ENCODE results near the gene CRTAC1. TPM values are rescaled to one million over a fixed set of nuclear protein-coding genes. Genes with fewer than 3 reads are reported as not detected.

Gene CRTAC1
- total RNA-seq, 1 donor = not detected

DNA sequence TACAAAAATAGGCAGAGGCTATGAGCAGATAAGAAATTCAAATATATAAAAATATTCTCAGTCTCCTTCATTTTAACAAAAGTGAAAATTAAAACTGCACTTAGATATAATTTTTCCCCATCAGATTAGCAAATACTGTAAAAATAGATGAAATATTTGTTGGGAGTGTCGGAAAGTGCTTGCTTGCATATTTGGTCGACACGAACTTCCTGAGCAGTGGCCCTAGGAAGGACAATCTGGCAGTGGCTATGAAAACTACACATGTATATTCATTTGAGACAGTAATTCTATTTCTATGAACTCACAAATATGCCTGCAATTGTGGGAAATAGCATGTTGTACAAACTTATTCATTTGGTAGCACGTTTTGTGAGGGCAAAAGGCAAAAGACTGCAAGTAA, 99.4 kb downstream of the CRTAC1 start:
- H3K4me1 ChIP-seq (ENCODE audit: insufficient read depth, low read length) = no peaks in the 10 kb centered on the region
- H3K36me3 ChIP-seq (ENCODE audit: insufficient read depth, low read length) = no peaks in the 10 kb centered on the region
- H3K4me2 ChIP-seq (ENCODE audit: insufficient read depth, low read length) = no peak overlapping the region
- H2AFZ ChIP-seq (ENCODE audit: low read length) = no peak overlapping the region
- no peaks in the 10 kb centered on the region for H3K9me3 ChIP-seq (ENCODE audit: low read depth, low read length)
- H3K27me3 ChIP-seq (ENCODE audit: insufficient read depth, low read length) = peaks cover 3% of the 10 kb centered on the region
- H3K4me3 ChIP-seq (ENCODE audit: insufficient read depth, low read length) = no peak overlapping the region
- TF ChIP-seq, protein P1, sequence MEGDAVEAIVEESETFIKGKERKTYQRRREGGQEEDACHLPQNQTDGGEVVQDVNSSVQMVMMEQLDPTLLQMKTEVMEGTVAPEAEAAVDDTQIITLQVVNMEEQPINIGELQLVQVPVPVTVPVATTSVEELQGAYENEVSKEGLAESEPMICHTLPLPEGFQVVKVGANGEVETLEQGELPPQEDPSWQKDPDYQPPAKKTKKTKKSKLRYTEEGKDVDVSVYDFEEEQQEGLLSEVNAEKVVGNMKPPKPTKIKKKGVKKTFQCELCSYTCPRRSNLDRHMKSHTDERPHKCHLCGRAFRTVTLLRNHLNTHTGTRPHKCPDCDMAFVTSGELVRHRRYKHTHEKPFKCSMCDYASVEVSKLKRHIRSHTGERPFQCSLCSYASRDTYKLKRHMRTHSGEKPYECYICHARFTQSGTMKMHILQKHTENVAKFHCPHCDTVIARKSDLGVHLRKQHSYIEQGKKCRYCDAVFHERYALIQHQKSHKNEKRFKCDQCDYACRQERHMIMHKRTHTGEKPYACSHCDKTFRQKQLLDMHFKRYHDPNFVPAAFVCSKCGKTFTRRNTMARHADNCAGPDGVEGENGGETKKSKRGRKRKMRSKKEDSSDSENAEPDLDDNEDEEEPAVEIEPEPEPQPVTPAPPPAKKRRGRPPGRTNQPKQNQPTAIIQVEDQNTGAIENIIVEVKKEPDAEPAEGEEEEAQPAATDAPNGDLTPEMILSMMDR (IDR thresholded peaks at IDR 0.05; ENCODE audit: extremely low read depth, low read depth, low read length) = no peak
- DNase-seq (ENCODE audit: insufficient read length, low spot score, missing footprints) = no peak
- no peak overlapping the region for H3K27ac ChIP-seq (ENCODE audit: low read depth, low read length)
- H4K20me1 ChIP-seq (ENCODE audit: insufficient read depth, low read length) = no peaks in the 10 kb centered on the region
- H3K79me2 ChIP-seq (ENCODE audit: insufficient read depth, low read length) = no peaks in the 10 kb centered on the region

DNA sequence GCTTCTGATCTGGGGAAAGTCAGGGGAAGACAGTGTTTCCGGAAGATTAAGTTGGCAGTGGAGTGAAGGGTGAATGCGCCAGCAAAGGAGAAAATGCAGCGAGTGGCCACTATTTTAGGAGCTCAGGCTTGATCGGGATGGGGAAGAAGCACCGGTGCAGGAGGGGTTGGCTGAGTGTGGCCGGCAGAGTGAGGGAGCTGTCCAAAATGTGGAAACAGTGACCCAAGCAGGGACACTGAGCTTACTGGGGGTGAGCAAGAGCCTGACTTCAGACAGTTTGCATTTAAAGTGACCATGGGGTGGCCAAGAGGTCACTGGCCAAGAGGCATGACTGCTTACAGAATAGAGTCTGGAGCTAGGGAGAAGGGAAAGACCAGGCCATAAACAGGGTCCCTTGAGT, 101.5 kb downstream of the CRTAC1 start:
- H3K79me2 ChIP-seq (ENCODE audit: insufficient read depth, low read length) = no peaks in the 10 kb centered on the region
- no peaks in the 10 kb centered on the region for H3K36me3 ChIP-seq (ENCODE audit: insufficient read depth, low read length)
- no peak for DNase-seq (ENCODE audit: insufficient read length, low spot score, missing footprints)
- no peak overlapping the region for H2AFZ ChIP-seq (ENCODE audit: low read length)
- H3K4me3 ChIP-seq (ENCODE audit: insufficient read depth, low read length) = no peak overlapping the region
- no peaks in the 10 kb centered on the region for H4K20me1 ChIP-seq (ENCODE audit: insufficient read depth, low read length)
- H3K4me2 ChIP-seq (ENCODE audit: insufficient read depth, low read length) = no peak overlapping the region
- no peaks in the 10 kb centered on the region for H3K9me3 ChIP-seq (ENCODE audit: low read depth, low read length)
- TF ChIP-seq, protein P1 (IDR thresholded peaks at IDR 0.05; ENCODE audit: extremely low read depth, low read depth, low read length) = no peak
- peaks cover 3% of the 10 kb centered on the region for H3K27me3 ChIP-seq (ENCODE audit: insufficient read depth, low read length)
- H3K4me1 ChIP-seq (ENCODE audit: insufficient read depth, low read length) = no peaks in the 10 kb centered on the region
- H3K27ac ChIP-seq (ENCODE audit: low read depth, low read length) = no peak overlapping the region

DNA sequence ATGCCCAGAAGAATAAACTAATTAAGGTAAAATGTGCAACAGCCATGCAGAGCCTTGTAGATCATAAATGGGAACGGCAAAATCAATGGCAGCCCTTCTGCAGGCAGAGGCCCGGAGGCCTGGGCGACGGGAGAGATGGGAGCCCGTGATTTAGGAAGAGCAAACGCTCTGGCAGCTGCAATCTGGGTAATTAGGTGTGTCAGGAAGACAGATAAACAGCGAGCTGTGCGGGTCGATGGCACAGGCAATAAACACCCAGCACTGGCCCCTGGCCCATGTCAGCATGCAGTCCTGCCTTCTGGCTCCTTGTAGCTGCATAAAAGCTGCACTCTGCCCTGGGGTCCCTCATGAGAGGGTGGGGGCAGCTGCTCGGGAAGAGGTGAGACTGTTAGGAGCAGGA, 102.8 kb downstream of the CRTAC1 start:
- H3K27ac ChIP-seq (ENCODE audit: low read depth, low read length) = no peak overlapping the region
- H3K4me3 ChIP-seq (ENCODE audit: insufficient read depth, low read length) = no peak overlapping the region
- no peaks in the 10 kb centered on the region for H3K9me3 ChIP-seq (ENCODE audit: low read depth, low read length)
- no peak overlapping the region for H3K4me2 ChIP-seq (ENCODE audit: insufficient read depth, low read length)
- TF ChIP-seq, protein P1 (IDR thresholded peaks at IDR 0.05; ENCODE audit: extremely low read depth, low read depth, low read length) = no peak
- H3K27me3 ChIP-seq (ENCODE audit: insufficient read depth, low read length) = peaks cover 3% of the 10 kb centered on the region
- H3K36me3 ChIP-seq (ENCODE audit: insufficient read depth, low read length) = no peaks in the 10 kb centered on the region
- H2AFZ ChIP-seq (ENCODE audit: low read length) = no peak overlapping the region
- no peak for DNase-seq (ENCODE audit: insufficient read length, low spot score, missing footprints)
- no peaks in the 10 kb centered on the region for H4K20me1 ChIP-seq (ENCODE audit: insufficient read depth, low read length)
- no peaks in the 10 kb centered on the region for H3K4me1 ChIP-seq (ENCODE audit: insufficient read depth, low read length)
- no peaks in the 10 kb centered on the region for H3K79me2 ChIP-seq (ENCODE audit: insufficient read depth, low read length)

DNA sequence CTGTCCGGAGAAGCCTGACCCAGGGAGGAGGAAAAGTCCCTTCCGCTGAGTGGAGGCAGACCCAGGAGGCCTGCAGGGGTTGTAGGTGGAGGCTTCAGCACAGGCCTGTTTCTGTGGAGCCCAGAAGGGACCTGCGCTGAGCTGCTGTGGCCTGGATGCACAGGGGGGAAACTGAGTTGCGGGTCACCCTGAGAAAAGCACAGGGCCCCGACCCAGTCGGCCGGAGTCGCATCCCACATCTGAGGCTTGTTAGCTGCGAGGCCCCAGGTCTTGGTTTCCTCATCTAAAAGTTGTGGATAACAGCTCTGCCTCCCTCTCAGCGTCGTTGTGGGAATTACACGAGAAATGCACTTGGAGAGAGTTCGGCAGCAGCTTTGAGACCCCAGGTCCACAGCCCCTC, 104.4 kb downstream of the CRTAC1 start:
- DNase-seq (ENCODE audit: insufficient read length, low spot score, missing footprints) = no peak
- TF ChIP-seq, protein P1 (IDR thresholded peaks at IDR 0.05; ENCODE audit: extremely low read depth, low read depth, low read length) = no peak
- no peak overlapping the region for H2AFZ ChIP-seq (ENCODE audit: low read length)
- no peak overlapping the region for H3K4me3 ChIP-seq (ENCODE audit: insufficient read depth, low read length)
- H3K4me1 ChIP-seq (ENCODE audit: insufficient read depth, low read length) = no peaks in the 10 kb centered on the region
- peaks cover 3% of the 10 kb centered on the region for H3K27me3 ChIP-seq (ENCODE audit: insufficient read depth, low read length)
- no peak overlapping the region for H3K27ac ChIP-seq (ENCODE audit: low read depth, low read length)
- no peaks in the 10 kb centered on the region for H3K9me3 ChIP-seq (ENCODE audit: low read depth, low read length)
- no peaks in the 10 kb centered on the region for H3K79me2 ChIP-seq (ENCODE audit: insufficient read depth, low read length)
- no peaks in the 10 kb centered on the region for H4K20me1 ChIP-seq (ENCODE audit: insufficient read depth, low read length)
- no peak overlapping the region for H3K4me2 ChIP-seq (ENCODE audit: insufficient read depth, low read length)
- H3K36me3 ChIP-seq (ENCODE audit: insufficient read depth, low read length) = no peaks in the 10 kb centered on the region

All from osteoblast (primary cell).